Measurements from ENCODE around the gene BAZ1A.
A peak's percentile ranks its signal among the peaks of the same experiment; 100 is the strongest.
"Not testable (repeated sequence)": the region's sequence is repeated elsewhere in the genome, so short reads cannot be mapped to it uniquely, and the experiment has no call there.

The BAZ1A gene

DNA sequence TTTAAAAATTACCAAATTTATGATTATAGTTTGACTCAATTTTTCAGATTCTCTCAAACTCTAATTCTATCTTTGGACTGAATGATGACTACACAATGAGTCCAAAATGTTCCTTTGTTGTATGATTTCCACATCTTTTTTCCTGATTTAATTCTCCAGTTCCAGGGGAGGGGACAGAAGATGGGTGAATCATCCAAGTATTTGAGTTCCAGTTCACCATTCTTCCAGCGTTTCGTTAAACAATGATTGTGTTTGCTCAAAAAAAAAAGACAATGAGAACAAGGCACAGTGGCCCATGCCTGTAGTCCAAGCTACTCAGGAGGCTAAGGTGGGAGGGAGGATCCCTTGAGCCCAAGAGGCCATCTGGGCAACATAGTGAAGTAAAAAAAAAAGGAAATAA is 23.8 kb downstream of the BAZ1A start:
- DNase-seq = peak; percentile 62

GRCh38 chr14:34845869-34846268 is 29.3 kb downstream of the BAZ1A start:
- no peak for DNase-seq

- DNase-seq = peak; percentile 67
Observed at GRCh38 chr14:34843011-34843554, 32.1 kb downstream of the BAZ1A start.

DNA sequence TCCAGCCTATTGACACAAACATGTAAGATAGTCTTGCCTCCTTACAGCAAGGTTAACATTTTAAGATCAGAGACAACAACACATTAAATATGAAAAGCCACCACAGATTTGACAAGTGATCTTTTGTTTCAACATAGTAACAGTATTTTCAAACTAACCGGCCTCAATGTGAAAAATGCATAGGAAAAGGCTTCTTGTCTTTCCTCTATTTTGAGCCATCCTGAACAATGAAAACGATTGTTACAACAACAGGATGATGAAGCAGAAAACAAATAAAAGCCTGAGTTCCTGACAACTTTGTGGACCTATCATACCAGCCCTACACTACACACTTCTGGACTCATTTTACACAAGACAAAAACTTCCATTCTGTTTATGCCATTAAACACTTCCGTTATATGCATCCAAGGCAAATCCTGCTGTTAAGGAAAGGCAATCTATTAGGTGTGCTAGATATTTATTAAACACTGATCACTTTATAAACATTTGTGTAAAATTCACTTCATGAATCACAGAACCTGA is 37.3 kb downstream of the BAZ1A start:
- DNase-seq = no peak

DNA sequence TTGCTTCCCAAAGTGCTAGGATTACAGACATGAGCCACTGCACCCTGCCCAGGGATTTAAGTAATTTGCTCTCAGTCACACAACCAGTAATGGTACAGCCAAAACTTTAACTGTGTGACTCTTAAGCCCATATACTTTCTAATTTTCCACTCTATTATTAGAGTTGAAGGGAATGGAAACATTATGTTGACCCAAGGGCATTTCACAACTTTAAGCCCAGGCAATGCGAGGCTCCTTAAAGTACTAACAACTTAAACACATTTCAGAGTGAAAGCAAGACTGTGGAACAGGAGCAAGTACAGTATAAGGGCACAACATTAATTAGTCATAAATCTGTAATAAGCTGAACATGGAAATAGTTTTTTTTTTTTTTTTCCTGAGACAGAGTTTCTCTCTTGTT is 39.8 kb downstream of the BAZ1A start:
- no peak for DNase-seq

GRCh38 chr14:34833549-34834523 is 41.3 kb downstream of the BAZ1A start:
- no peak for DNase-seq

DNA sequence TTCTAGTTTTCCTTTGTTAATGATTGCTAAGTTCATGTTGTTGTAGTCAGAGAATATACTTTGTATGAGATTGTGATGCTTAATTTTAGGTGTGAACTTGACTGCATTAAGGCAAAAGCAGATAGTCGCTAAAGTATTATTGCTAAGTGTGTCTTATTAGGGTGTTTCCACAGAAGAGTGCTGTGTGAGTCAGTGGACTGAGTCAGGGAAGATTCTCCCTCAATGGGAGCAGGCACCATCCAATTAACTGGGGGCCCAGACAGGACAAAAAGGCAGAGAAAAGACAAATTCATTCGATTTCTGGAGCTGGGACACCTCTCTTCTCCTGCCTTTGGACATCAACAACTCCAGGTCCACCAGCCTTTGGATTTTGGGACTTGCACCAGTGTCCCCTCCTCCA is 48.5 kb downstream of the BAZ1A start:
- peak; percentile 21 for DNase-seq

DNA sequence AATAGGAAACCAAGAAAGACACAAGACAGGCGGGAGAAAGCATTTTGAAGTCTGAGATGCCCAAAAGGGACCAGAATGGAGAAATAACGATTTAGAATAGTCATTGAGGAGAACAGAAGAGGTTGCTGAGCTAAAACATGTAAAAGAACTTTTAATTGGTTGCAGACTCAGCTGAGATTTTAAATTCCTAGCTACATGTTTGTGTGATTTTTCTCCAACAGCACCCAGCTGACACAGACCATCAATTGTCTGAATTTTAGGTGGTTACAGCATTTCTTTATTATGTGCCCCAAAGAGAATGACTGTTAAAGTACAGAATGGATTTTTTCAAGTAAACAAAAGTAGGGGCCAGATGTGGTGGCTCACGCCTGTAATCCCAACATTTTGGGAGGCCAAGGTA is 50.3 kb downstream of the BAZ1A start:
- DNase-seq = peak; percentile 25

DNA sequence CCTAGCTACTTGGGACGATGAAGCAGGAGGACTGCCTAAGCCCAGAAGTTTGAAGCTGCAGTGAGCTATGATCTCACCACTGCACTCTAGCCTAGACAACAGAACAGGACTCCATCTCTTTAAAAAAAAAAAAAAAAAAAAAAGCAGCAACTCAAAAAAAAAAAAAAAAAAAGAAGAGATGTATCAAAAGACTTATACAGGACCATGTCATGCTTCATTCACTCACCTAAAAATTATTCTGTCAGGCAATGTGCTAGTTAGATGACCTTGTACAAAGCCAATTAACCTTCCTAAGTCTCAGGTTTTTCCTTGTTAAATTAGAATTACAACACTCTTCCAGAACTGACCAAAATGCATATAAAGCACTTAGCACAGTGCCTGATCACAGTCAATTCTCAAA is 50.9 kb downstream of the BAZ1A start:
- DNase-seq = no peak

DNA sequence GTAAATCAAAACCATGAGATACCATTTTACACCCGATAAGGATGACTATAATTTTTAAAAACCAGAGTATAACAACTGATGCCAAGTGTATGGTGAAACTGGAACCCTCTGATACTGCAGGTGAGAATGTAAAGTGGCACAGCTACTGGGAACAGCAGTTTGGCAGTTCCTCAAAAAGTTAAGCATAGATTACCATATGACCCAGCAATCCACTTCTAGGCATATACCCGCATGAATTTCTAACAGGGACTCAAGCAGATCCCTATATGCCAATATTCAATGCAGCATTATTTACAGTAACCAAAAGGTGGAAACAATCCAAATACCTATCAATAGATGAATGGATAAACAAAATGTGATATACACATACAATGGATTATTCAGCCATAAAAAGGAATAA is 57.4 kb downstream of the BAZ1A start:
- no peak for DNase-seq

DNA sequence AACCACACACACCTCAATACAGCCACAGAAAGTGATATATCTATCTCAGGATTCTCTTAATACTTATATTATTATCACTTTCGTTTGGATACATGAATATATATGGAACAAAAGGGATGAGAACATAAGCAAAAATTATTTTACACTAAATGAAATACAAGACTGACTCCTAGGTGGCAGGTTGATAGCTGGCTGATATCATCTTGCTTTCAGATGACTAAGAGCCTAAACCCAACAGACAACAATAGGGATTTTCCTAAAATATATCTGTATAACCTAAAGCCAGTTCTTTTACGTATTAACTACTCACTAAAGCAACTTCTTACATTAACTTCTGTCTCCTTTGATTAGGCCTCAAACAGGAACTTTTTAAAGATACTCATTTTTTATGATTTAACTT is 65.1 kb downstream of the BAZ1A start:
- DNase-seq = no peak

DNA sequence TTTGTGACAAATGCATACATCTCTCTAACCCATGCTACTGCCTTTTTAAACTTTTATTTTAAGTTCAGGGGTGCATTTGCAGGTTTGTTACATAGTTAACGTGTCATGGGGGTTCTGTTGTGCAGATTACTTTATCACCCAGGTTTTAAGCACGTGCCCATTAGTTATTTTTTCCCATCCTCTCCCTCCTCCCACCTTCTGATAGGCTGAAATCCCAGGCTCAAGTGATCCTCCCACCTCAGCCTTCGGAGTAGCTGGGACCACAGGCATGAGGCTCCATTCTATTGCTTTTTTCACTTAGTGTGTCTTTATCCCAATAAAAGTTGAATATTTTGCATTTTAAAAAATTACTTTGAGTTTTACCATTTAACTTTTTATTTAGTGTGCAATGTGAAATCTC is 68.9 kb downstream of the BAZ1A start:
- DNase-seq = no peak

DNA sequence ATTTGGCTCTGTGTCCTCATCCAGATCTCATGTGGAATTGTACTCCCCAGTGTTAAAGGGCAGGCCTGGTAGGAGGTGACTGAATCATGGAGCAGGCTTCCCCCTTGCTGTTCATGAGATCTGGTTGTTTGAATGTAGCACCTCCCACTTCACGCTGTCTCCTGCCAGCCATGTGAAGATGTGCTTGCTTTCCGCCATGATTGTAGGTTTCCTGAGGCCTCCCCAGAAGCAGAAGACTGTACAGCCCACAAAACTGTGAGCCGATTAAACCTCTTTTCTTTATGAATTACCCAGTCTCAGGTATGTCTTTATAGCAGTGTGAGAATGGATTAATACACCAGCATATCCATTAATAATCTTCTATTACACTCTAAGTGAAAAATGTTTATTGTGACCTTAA is 70.2 kb downstream of the BAZ1A start:
- DNase-seq = no peak

- DNase-seq = not testable (repeated sequence)
Observed at GRCh38 chr14:34798861-34799260, 76.3 kb downstream of the BAZ1A start.

- DNase-seq = no peak
Observed at GRCh38 chr14:34797747-34798583, 77.2 kb downstream of the BAZ1A start.

DNA sequence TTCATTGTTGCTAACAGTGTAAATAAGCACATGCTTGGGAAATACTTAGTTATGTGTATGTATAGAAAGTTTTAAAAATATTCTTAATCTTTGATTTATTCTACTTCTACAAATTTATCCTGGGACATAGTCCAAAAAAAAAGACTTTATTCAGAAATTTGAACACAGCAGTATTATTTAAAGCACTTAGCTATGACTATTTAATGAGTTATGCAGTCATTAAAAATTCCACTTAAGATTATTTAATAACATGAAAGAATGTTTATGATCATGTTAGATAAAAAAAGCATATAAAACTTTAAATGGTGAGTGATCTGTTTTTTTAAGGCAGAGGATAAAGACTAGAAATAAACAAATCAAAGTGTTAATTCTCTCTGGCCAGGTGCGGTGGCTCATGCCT is 78.3 kb downstream of the BAZ1A start:
- DNase-seq = no peak

DNA sequence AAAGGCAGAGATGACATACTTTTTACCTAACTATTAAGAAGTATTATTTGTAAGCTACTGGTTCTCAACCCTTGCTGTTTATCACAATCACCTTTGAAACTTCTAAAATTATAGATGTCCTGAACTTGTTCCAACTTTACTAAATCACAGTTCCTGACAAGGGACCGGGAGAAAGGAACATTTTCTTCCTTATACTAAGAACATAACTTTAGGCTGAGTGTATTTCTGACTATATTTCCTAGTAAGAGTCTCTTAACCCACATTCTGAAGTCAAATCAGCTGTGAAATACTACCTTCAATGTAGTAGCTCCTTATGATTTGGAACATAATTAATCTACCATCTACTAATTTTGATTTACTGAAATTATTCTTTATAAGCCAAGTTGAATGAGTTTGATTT is 80.2 kb downstream of the BAZ1A start:
- no peak for DNase-seq

DNA sequence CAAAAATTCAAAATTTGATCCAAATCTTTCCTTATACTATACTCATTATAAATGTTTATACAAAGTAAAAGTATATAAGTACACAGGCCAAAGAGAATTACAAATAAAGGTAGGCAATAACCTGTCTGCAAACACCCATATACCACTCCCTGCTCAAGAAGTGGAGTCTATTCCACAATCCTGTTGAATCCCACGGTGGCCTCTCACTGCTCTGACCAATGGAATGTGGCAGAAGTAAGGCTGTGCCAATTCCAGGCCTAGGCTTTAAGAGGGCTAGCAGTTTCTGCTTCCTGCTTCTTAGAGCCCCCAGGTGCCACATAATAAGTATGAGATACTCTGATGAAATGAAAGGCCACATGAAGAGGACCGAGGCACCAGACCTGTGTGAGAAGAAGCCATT is 80.9 kb downstream of the BAZ1A start:
- DNase-seq = peak; percentile 8

DNA sequence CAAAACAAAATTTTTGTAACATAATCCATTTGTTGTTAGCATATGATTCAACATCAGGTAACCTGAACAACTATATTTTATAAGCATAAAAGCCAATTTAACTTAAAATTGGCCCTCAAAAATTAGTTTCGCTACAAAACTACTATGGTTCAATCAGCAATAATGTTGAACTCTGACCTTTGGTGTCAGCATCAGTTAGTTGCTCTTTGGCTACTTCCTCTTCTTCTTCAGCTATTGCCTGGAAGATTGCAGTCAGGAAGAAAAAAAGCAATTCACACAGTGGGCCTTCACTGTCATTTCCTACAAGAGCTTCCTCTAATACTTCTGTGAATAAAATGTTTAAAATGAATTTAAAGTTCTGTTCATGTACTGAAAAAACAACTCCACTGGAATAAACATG is 82.6 kb downstream of the BAZ1A start:
- no peak for DNase-seq

DNA sequence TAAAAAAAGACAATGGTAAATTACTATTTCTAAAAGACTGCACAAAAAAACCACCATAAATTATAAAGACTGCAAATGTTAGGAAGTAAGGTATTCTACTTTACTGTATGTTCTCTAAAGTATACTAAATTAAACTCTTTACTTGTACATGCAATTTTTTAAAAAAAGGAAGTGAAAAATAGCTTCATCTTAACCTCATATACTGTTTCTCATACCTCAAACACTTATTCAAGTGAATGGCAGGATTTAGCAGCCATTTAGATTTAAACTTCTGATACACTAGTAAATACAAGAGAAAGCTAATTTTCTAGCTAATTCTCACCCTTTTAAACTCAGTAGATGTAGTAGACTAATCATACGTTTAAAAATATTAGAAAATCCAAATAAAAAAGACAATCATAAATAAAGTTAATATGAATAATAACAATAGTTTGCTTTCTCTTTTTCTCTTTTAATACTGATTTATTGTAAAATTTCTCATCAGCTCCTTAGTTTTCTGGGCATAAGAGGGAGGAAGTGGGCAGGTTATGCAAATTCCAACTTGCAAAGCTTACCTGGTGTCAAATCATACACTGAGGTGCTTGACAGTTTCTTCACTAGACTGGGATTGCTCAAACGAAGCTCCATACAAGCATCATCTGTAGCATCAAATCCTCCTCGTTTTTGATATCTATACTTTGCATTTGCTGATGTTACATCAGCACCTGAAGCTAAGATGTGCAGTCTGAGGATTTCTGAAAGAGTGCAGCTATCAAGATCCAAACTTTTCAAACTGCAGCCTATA is 89.7 kb downstream of the BAZ1A start:
- no peak for DNase-seq

DNA sequence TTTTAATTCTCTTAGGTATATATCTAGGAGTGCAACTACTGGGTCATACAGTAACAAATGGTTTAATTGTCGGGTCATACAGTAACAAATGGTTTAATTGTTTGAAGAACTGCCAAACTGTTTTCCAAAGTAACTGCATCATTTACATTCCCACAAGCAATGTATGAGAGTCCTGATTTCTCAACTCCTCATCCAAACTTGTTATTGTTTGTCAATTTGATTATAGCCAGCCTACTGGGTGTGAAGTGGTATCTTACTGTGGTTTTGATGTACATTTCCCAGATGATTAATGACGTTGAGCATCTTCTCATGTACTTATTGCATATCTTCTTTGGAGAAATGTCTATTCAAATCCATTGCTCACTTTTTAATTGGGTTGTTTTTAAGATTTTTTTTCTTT is 93.1 kb downstream of the BAZ1A start:
- no peak for DNase-seq

- peak; percentile 88 for DNase-seq
Observed at GRCh38 chr14:34781242-34781641, 93.9 kb downstream of the BAZ1A start.

DNA sequence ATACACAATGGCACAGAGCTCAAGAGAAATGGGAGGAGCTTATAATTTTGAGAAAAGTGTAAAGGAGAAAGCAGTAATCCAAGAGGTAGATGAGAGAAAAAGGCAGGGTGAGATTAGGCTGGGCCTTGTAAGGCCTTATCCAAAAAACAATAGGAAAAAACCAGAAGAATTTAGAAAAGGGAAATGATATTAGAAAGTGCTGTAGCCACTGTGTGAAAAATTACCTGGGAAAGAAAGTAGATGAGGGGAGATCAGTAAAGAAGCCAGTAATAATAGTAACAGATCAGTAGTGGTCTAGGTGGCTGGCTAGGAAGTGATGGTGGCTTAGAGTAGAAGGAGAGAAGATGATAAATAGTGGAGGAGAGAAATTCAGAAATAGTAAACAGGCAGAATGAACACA is 94.5 kb downstream of the BAZ1A start:
- DNase-seq = no peak

Data from fibroblast of upper back skin (primary cell).